Loucy (cell line): ENCODE measurements around the gene PACSIN2.
"Not testable (repeated sequence)": the region's sequence is repeated elsewhere in the genome, so short reads cannot be mapped to it uniquely, and the experiment has no call there.

Experiments
- EZH2phosphoT487 ChIP-seq: fragments of 200-600 bp; IDR thresholded peaks from 2 replicates; pipeline ENCODE4 v1.6.1; 2018; ENCODE audit warnings: antibody characterized with exemption, mild to moderate bottlenecking, moderate library complexity, borderline replicate concordance
- TF ChIP-seq, protein P1 (sequence below): fragments of 200-600 bp; sonication (generic); conservative IDR thresholded peaks from 2 replicates; pipeline ENCODE4 v1.5.1; 2014; ENCODE audit warnings: mild to moderate bottlenecking, antibody characterized with exemption, low read length

DNA sequence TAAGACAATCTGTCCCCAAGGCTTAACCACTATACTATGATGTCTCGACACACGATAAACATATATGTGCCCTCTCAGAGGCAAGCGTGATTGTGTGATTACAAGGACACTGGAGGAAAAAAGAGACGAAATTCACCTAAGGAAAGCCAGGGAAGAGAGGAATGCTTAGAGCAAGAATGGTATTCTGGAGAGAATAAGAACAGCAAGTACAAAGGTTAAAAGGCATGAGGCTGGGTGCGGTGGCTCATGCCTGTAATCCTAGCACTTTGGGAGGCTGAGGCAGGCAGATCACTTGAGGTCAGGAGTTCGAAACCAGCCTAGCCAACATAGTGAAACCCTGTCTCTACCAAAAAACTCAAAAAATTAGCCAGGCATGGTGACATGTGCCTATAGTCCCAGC, 61.2 kb downstream of the PACSIN2 start:
- TF ChIP-seq, protein P1, sequence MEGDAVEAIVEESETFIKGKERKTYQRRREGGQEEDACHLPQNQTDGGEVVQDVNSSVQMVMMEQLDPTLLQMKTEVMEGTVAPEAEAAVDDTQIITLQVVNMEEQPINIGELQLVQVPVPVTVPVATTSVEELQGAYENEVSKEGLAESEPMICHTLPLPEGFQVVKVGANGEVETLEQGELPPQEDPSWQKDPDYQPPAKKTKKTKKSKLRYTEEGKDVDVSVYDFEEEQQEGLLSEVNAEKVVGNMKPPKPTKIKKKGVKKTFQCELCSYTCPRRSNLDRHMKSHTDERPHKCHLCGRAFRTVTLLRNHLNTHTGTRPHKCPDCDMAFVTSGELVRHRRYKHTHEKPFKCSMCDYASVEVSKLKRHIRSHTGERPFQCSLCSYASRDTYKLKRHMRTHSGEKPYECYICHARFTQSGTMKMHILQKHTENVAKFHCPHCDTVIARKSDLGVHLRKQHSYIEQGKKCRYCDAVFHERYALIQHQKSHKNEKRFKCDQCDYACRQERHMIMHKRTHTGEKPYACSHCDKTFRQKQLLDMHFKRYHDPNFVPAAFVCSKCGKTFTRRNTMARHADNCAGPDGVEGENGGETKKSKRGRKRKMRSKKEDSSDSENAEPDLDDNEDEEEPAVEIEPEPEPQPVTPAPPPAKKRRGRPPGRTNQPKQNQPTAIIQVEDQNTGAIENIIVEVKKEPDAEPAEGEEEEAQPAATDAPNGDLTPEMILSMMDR: not testable (repeated sequence)
- not testable (repeated sequence) for TF ChIP-seq EZH2phosphoT487
